ENCODE measurements around the gene CCL27.

Gene CCL27

GRCh38 chr9:34637356-34638137, 24.9 kb downstream of the CCL27 start, which contains the start of gene SIGMAR1:
SIGMAR1 (minus strand) TSS chr9:34637787; CDS start chr9:34637697, 90 bp downstream.
- no peaks in the 10 kb centered on the region for H3K27me3 ChIP-seq (ENCODE audit: control insufficient read depth in 3 of 3, insufficient read depth in 3 of 3, low read depth in 1 of 3, low read length in 3 of 3)
- H4K91ac ChIP-seq (ENCODE audit: low read depth, low read length, poor library complexity), result peak within 1 kb of the TSS; percentile 94
- H3K27ac ChIP-seq (replicated peaks; ENCODE audit: low read length), result no peak within 1 kb of the TSS
- H3K9ac ChIP-seq (ENCODE audit: low read depth, low read length, poor library complexity), result peak within 1 kb of the TSS; percentile 99
- H3K4me3 ChIP-seq (ENCODE audit: low read length in 2 of 2), result peak within 1 kb of the TSS; percentile 90 to 92
- H3K79me1 ChIP-seq (ENCODE audit: low read depth, low read length), result peaks cover 11% of the 10 kb centered on the region
- H2AFZ ChIP-seq (ENCODE audit: low read length), result peak within 1 kb of the TSS; percentile 100
- H3K9me3 ChIP-seq (replicated peaks in 1 of 2; ENCODE audit: control insufficient read depth in 2 of 2, insufficient read depth in 1 of 2, low read depth in 1 of 2, low read length in 2 of 2), result no peaks in the 10 kb centered on the region
- no peak within 1 kb of the TSS for H4K8ac ChIP-seq (ENCODE audit: low read depth, low read length)
- peak within 1 kb of the TSS; percentile 100 for H3K4ac ChIP-seq (ENCODE audit: low read length)
- peak within 1 kb of the TSS; percentile 92 for H2BK15ac ChIP-seq (ENCODE audit: low read length)
- peak within 1 kb of the TSS; percentile 62 for H2BK5ac ChIP-seq (ENCODE audit: low read length)
- peak within 1 kb of the TSS; percentile 96 for H3K4me2 ChIP-seq (ENCODE audit: insufficient read depth, low read length, poor library complexity, severe bottlenecking)
- WGBS, 2 donors (ENCODE audit: extremely low coverage in 2 of 2, insufficient read length in 2 of 2, insufficient replicate concordance in 1 of 2), result no CpG with 5 or more reads among the region's 74 CpGs
- no peak within 1 kb of the TSS for H2BK12ac ChIP-seq (ENCODE audit: low read length)
- H3K36me3 ChIP-seq (replicated peaks in 1 of 2; ENCODE audit: control insufficient read depth in 2 of 2, insufficient read depth in 2 of 2, low read length in 2 of 2), result peaks cover 7 to 15% of the 10 kb centered on the region in 2 donors
- peaks cover 8 to 22% of the 10 kb centered on the region in 2 donors for H3K4me1 ChIP-seq (ENCODE audit: control insufficient read depth in 2 of 2, insufficient read depth in 1 of 2, low read depth in 1 of 2, low read length in 2 of 2)
- peak within 1 kb of the TSS; percentile 97 for H3K23ac ChIP-seq (ENCODE audit: low read depth, low read length, poor library complexity)
- H3K14ac ChIP-seq (ENCODE audit: low read length), result peak within 1 kb of the TSS; percentile 100
- peak within 1 kb of the TSS; percentile 98 for H2AK5ac ChIP-seq (ENCODE audit: low read depth, low read length)
- DNase-seq (ENCODE audit: low spot score), result peak; percentile 94
- H3K18ac ChIP-seq (ENCODE audit: low read length), result peak within 1 kb of the TSS; percentile 95
- peak within 1 kb of the TSS; percentile 48 for H2BK120ac ChIP-seq (ENCODE audit: low read depth, low read length)

DNA sequence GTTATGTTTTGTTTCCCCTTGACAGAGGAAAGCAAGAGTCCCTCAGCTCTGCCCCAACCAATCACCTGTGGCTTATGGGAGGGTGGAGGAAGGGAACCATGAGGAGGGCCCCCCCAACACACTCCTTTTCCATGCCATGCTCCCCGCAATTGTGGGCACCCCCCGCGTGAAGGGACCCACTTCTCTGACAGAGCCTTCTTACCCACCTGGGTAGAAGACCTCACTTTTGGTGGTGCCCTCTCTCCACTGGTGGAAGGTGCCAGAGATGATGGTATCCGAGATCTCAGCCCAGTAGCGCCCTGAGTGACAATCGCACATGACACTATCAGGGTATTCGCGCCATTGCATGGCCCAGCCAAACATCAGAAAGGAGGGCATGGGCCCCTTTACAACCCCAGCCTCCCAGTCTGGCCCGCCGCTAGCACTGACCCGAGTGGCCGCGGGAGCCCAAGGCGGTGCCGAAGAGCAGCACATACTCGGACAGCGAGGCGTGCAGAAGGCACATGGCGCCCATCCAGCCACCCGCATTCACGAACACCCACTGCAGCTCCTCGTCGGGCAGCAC, 25.6 kb downstream of the CCL27 start:
- Histone ChIP-seq H3K9me3 (replicated peaks in 1 of 2; ENCODE audit: control insufficient read depth in 2 of 2, insufficient read depth in 1 of 2, low read depth in 1 of 2, low read length in 2 of 2) (no peaks in the 10 kb centered on the region), H2BK5ac (ENCODE audit: low read length) (peak overlapping the region; percentile 62), H3K18ac (ENCODE audit: low read length) (peak overlapping the region; percentile 95), H3K27ac (replicated peaks; ENCODE audit: low read length) (no peak overlapping the region), H3K4me2 (ENCODE audit: insufficient read depth, low read length, poor library complexity, severe bottlenecking) (peak overlapping the region; percentile 96), H2AK5ac (ENCODE audit: low read depth, low read length) (peak overlapping the region; percentile 98), H3K4me1 (ENCODE audit: control insufficient read depth in 2 of 2, insufficient read depth in 1 of 2, low read depth in 1 of 2, low read length in 2 of 2) (peaks cover 8 to 24% of the 10 kb centered on the region in 2 donors), H3K4me3 (ENCODE audit: low read length in 2 of 2) (peak overlapping the region; percentile 90 to 92), H2BK15ac (ENCODE audit: low read length) (peak overlapping the region; percentile 92), H3K36me3 (replicated peaks in 1 of 2; ENCODE audit: control insufficient read depth in 2 of 2, insufficient read depth in 2 of 2, low read length in 2 of 2) (peaks cover 7 to 15% of the 10 kb centered on the region in 2 donors), H2BK120ac (ENCODE audit: low read depth, low read length) (peak overlapping the region; percentile 48), H4K91ac (ENCODE audit: low read depth, low read length, poor library complexity) (peak overlapping the region; percentile 94), H3K4ac (ENCODE audit: low read length) (peak overlapping the region; percentile 100), H3K27me3 (ENCODE audit: control insufficient read depth in 3 of 3, insufficient read depth in 3 of 3, low read depth in 1 of 3, low read length in 3 of 3) (no peaks in the 10 kb centered on the region), H3K14ac (ENCODE audit: low read length) (peak overlapping the region; percentile 100), H3K23ac (ENCODE audit: low read depth, low read length, poor library complexity) (peak overlapping the region; percentile 97), H3K79me1 (ENCODE audit: low read depth, low read length) (peaks cover 11% of the 10 kb centered on the region), H4K8ac (ENCODE audit: low read depth, low read length) (no peak overlapping the region), H3K9ac (ENCODE audit: low read depth, low read length, poor library complexity) (peak overlapping the region; percentile 99), H2BK12ac (ENCODE audit: low read length) (no peak overlapping the region), H2AFZ (ENCODE audit: low read length) (peak overlapping the region; percentile 100)
- no CpG with 5 or more reads among the region's 23 CpGs for WGBS, 2 donors (ENCODE audit: extremely low coverage in 2 of 2, insufficient read length in 2 of 2, insufficient replicate concordance in 1 of 2)
- DNase-seq (ENCODE audit: low spot score), result no peak

DNA sequence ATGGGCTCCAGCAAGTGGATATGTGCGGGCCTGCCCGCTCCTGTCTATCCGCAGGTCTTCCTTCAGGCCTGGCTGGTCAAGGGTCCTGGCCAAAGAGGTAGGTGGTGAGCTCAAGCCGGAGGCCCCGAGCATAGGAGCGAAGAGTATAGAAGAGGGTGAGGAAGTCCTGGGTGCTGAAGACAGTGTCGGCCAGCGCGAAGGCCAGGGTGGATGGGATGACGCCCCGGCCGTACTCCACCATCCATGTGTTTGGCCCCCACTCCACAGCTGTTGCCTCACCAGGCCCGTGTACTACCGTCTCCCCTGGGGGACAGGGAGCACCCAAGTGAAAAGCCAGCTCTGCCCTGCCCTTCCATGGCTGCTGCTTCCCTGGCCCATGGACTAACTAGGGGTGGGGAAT, 26.9 kb downstream of the CCL27 start:
- Histone ChIP-seq H3K4me2 (ENCODE audit: insufficient read depth, low read length, poor library complexity, severe bottlenecking) (no peak overlapping the region), H3K4ac (ENCODE audit: low read length) (no peak overlapping the region), H4K91ac (ENCODE audit: low read depth, low read length, poor library complexity) (no peak overlapping the region), H3K27me3 (ENCODE audit: control insufficient read depth in 3 of 3, insufficient read depth in 3 of 3, low read depth in 1 of 3, low read length in 3 of 3) (peaks cover 0 to 11% (median 0%) of the 10 kb centered on the region in 3 experiments), H3K27ac (replicated peaks; ENCODE audit: low read length) (no peak overlapping the region), H3K9ac (ENCODE audit: low read depth, low read length, poor library complexity) (peak overlapping the region; percentile 38), H3K79me1 (ENCODE audit: low read depth, low read length) (peaks cover 11% of the 10 kb centered on the region), H3K36me3 (replicated peaks in 1 of 2; ENCODE audit: control insufficient read depth in 2 of 2, insufficient read depth in 2 of 2, low read length in 2 of 2) (peaks cover 7 to 15% of the 10 kb centered on the region in 2 donors), H2BK12ac (ENCODE audit: low read length) (peak overlapping the region; percentile 10), H3K4me3 (ENCODE audit: low read length in 2 of 2) (no peak overlapping the region), H4K8ac (ENCODE audit: low read depth, low read length) (no peak overlapping the region), H3K18ac (ENCODE audit: low read length) (no peak overlapping the region), H3K23ac (ENCODE audit: low read depth, low read length, poor library complexity) (peak overlapping the region; percentile 31), H3K14ac (ENCODE audit: low read length) (no peak overlapping the region), H2BK15ac (ENCODE audit: low read length) (no peak overlapping the region), H2BK120ac (ENCODE audit: low read depth, low read length) (no peak overlapping the region), H3K9me3 (replicated peaks in 1 of 2; ENCODE audit: control insufficient read depth in 2 of 2, insufficient read depth in 1 of 2, low read depth in 1 of 2, low read length in 2 of 2) (no peaks in the 10 kb centered on the region), H2AK5ac (ENCODE audit: low read depth, low read length) (peak overlapping the region; percentile 67), H2AFZ (ENCODE audit: low read length) (no peak overlapping the region), H3K4me1 (ENCODE audit: control insufficient read depth in 2 of 2, insufficient read depth in 1 of 2, low read depth in 1 of 2, low read length in 2 of 2) (peaks cover 8 to 29% of the 10 kb centered on the region in 2 donors), H2BK5ac (ENCODE audit: low read length) (no peak overlapping the region)
- WGBS, 2 donors (ENCODE audit: extremely low coverage in 2 of 2, insufficient read length in 2 of 2, insufficient replicate concordance in 1 of 2), result no CpG with 5 or more reads among the region's 14 CpGs
- DNase-seq (ENCODE audit: low spot score), result no peak
